ENCODE measurements around the gene EXD3.

- TF ChIP-seq, protein P1, sequence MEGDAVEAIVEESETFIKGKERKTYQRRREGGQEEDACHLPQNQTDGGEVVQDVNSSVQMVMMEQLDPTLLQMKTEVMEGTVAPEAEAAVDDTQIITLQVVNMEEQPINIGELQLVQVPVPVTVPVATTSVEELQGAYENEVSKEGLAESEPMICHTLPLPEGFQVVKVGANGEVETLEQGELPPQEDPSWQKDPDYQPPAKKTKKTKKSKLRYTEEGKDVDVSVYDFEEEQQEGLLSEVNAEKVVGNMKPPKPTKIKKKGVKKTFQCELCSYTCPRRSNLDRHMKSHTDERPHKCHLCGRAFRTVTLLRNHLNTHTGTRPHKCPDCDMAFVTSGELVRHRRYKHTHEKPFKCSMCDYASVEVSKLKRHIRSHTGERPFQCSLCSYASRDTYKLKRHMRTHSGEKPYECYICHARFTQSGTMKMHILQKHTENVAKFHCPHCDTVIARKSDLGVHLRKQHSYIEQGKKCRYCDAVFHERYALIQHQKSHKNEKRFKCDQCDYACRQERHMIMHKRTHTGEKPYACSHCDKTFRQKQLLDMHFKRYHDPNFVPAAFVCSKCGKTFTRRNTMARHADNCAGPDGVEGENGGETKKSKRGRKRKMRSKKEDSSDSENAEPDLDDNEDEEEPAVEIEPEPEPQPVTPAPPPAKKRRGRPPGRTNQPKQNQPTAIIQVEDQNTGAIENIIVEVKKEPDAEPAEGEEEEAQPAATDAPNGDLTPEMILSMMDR (IDR thresholded peaks at IDR 0.05), result no peak
- TF ChIP-seq POLR2A (IDR thresholded peaks at IDR 0.05), result no peak
These were observed 16.3 kb upstream of the EXD3 start for GRCh38 chr9:137439158-137439714.

All from breast epithelium (tissue), 3 donors.